ENCODE measurements around the gene ZNF804A. TPM values are rescaled to one million over a fixed set of nuclear protein-coding genes. Genes with fewer than 3 reads are reported as not detected.

The ZNF804A gene
- total and polyA plus RNA-seq, 2 experiments from 2014 or later: 0.65 to 0.70 TPM

- no peak overlapping the region for H3K4me2 ChIP-seq (ENCODE audit: unreplicated experiment)
- H3K9ac ChIP-seq: no peak overlapping the region
- no peaks in the 10 kb centered on the region for H3K9me3 ChIP-seq (ENCODE audit: low read depth)
- DNase-seq: peak; percentile 11
- H2AFZ ChIP-seq: 0 out of 2 replicates have a peak overlapping the region, but pooled peaks have one; percentile 6
- H3K4me3 ChIP-seq: no peak overlapping the region
- H3K27ac ChIP-seq: 0 out of 2 replicates have a peak overlapping the region, but pooled peaks have one; percentile 4
- peaks cover 12% of the 10 kb centered on the region for H3K4me1 ChIP-seq (ENCODE audit: insufficient read depth)
- no peaks in the 10 kb centered on the region for H3K27me3 ChIP-seq (replicated peaks; ENCODE audit: insufficient read depth)
- H3F3A ChIP-seq (ENCODE audit: insufficient read depth): peaks cover 19% of the 10 kb centered on the region
- no peaks in the 10 kb centered on the region for H4K20me1 ChIP-seq (ENCODE audit: insufficient read depth)
- H3K36me3 ChIP-seq (ENCODE audit: low read depth): no peaks in the 10 kb centered on the region
- TF ChIP-seq EZH2phosphoT487 (IDR thresholded peaks at IDR 0.05; ENCODE audit: insufficient read depth, low read depth): no peak
- TF ChIP-seq EZH2 (IDR thresholded peaks at IDR 0.05; ENCODE audit: insufficient read depth, poor library complexity, severe bottlenecking): no peak
- in situ Hi-C loops (cut with MboI): no loop called here
- H3K79me2 ChIP-seq (ENCODE audit: insufficient read depth): no peaks in the 10 kb centered on the region
- no peaks in the 10 kb centered on the region for H3K9me2 ChIP-seq (ENCODE audit: insufficient read depth)
These were observed 12.6 kb downstream of the ZNF804A start for GRCh38 chr2:184610891-184611290.

DNA sequence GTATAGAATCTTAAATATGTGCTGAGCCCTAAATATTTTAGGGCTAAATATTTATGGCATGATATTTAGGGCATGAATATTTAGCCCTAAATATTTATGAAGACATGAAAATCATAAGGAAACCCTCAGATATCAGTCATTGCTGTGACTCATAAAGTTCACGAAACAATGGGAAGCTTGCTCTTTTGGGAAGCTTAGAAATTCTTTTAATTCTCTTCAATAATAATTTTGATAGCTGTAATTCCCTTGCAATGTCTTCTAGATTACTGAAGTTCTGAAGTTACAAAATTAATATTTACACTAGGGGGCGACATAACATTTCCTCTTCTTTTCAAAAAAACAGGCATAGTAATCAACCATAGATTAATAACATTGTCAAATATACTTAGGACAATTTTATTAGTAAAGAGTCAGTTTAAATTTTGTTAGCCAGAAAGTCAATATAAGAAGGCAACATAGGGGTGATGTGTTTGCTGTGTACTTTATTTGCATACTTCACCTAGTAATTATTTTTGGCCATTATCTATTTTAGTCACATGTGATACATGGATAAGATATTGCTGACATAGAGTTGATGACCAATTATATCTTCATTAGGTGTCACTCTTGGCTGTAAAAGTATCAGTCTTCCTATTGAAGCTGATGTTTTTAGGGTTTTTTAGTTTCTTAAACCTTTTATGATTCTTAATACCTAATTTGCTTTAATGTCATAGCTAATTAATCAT is 13.2 kb downstream of the ZNF804A start:
- Histone ChIP-seq H3K9ac (no peak overlapping the region), H3K36me3 (ENCODE audit: low read depth) (no peaks in the 10 kb centered on the region), H3K4me3 (no peak overlapping the region), H3K4me1 (ENCODE audit: insufficient read depth) (peaks cover 12% of the 10 kb centered on the region), H3K9me3 (ENCODE audit: low read depth) (no peaks in the 10 kb centered on the region), H3K9me2 (ENCODE audit: insufficient read depth) (no peaks in the 10 kb centered on the region), H3K27ac (0 out of 2 replicates have a peak overlapping the region, but pooled peaks have one; percentile 4), H3K4me2 (ENCODE audit: unreplicated experiment) (peak overlapping the region; percentile 28), H3K27me3 (replicated peaks; ENCODE audit: insufficient read depth) (no peaks in the 10 kb centered on the region), H3F3A (ENCODE audit: insufficient read depth) (peaks cover 19% of the 10 kb centered on the region), H2AFZ (0 out of 2 replicates have a peak overlapping the region, but pooled peaks have one; percentile 6), H4K20me1 (ENCODE audit: insufficient read depth) (no peaks in the 10 kb centered on the region), H3K79me2 (ENCODE audit: insufficient read depth) (no peaks in the 10 kb centered on the region)
- peak; percentile 57 for DNase-seq
- TF ChIP-seq EZH2phosphoT487 (IDR thresholded peaks at IDR 0.05; ENCODE audit: insufficient read depth, low read depth) (no peak), EZH2 (IDR thresholded peaks at IDR 0.05; ENCODE audit: insufficient read depth, poor library complexity, severe bottlenecking) (no peak)
- in situ Hi-C loops (cut with MboI): no loop called here
- 1 to 9% methylated on average over 2 of the region's 2 CpGs for WGBS, 2 experiments (ENCODE audit: low coverage in 1 of 2, low lambda C conversion rate in 2 of 2, missing lambda C conversion rate in 2 of 2)

GRCh38 chr2:184620367-184620766 is 22.0 kb downstream of the ZNF804A start:
- no peaks in the 10 kb centered on the region for H4K20me1 ChIP-seq (ENCODE audit: insufficient read depth)
- no peaks in the 10 kb centered on the region for H3K79me2 ChIP-seq (ENCODE audit: insufficient read depth)
- no peak overlapping the region for H3K9ac ChIP-seq
- H3K9me3 ChIP-seq (ENCODE audit: low read depth): no peaks in the 10 kb centered on the region
- H3K27ac ChIP-seq: no peak overlapping the region
- in situ Hi-C loops (cut with MboI): no loop called here
- no peak for TF ChIP-seq EZH2 (IDR thresholded peaks at IDR 0.05; ENCODE audit: insufficient read depth, poor library complexity, severe bottlenecking)
- TF ChIP-seq EZH2phosphoT487 (IDR thresholded peaks at IDR 0.05; ENCODE audit: insufficient read depth, low read depth): no peak
- H2AFZ ChIP-seq: peak overlapping the region; percentile 26; the same call in 1 of the 2 replicates
- H3K36me3 ChIP-seq (ENCODE audit: low read depth): no peaks in the 10 kb centered on the region
- no peaks in the 10 kb centered on the region for H3F3A ChIP-seq (ENCODE audit: insufficient read depth)
- WGBS, 2 experiments (ENCODE audit: low coverage in 1 of 2, low lambda C conversion rate in 2 of 2, missing lambda C conversion rate in 2 of 2): 26 to 31% methylated on average over 1 of the region's 1 CpG
- DNase-seq: peak; percentile 36
- peaks cover 6% of the 10 kb centered on the region; the same call in 1 of the 2 replicates for H3K4me1 ChIP-seq (ENCODE audit: insufficient read depth)
- H3K9me2 ChIP-seq (ENCODE audit: insufficient read depth): no peaks in the 10 kb centered on the region
- H3K27me3 ChIP-seq (replicated peaks; ENCODE audit: insufficient read depth): no peaks in the 10 kb centered on the region
- peak overlapping the region; percentile 4 for H3K4me2 ChIP-seq (ENCODE audit: unreplicated experiment)
- H3K4me3 ChIP-seq: no peak overlapping the region

DNA sequence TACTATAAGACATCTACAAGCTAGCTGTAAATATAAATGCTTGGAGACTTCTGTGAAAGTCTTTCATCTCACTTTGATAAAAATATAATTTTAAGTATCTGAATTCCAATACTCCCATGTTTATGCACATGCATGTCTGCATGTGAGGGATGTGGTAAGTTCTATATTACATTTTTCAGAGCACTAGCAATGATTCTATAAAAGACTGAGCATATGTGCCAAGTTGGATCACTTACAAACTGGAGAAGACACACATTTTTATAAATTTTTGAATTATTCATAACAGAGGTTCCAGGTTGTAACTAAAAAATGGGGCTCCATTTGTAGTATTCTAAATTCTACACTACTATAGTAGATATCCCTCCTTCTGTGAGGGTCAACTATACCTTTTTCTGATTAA is 26.0 kb downstream of the ZNF804A start:
- Histone ChIP-seq H3K36me3 (ENCODE audit: low read depth) (no peaks in the 10 kb centered on the region), H3K9ac (no peak overlapping the region), H3K9me3 (ENCODE audit: low read depth) (no peaks in the 10 kb centered on the region), H3K4me2 (ENCODE audit: unreplicated experiment) (no peak overlapping the region), H3K27ac (no peak overlapping the region), H3K27me3 (replicated peaks; ENCODE audit: insufficient read depth) (no peaks in the 10 kb centered on the region), H3K9me2 (ENCODE audit: insufficient read depth) (no peaks in the 10 kb centered on the region), H3F3A (ENCODE audit: insufficient read depth) (no peaks in the 10 kb centered on the region), H4K20me1 (ENCODE audit: insufficient read depth) (no peaks in the 10 kb centered on the region), H3K4me1 (ENCODE audit: insufficient read depth) (peaks cover 6% of the 10 kb centered on the region; the same call in 1 of the 2 replicates), H3K4me3 (no peak overlapping the region), H2AFZ (0 out of 2 replicates have a peak overlapping the region, but pooled peaks have one; percentile 3), H3K79me2 (ENCODE audit: insufficient read depth) (no peaks in the 10 kb centered on the region)
- no peak for DNase-seq
- in situ Hi-C loops (cut with MboI): no loop called here
- TF ChIP-seq EZH2 (IDR thresholded peaks at IDR 0.05; ENCODE audit: insufficient read depth, poor library complexity, severe bottlenecking): no peak
- no peak for TF ChIP-seq EZH2phosphoT487 (IDR thresholded peaks at IDR 0.05; ENCODE audit: insufficient read depth, low read depth)

Measured in GM23248 (cell line).